SK-N-SH (cell line): ENCODE data around the gene ARHGEF6. TPM values are rescaled to one million over a fixed set of nuclear protein-coding genes. Genes with fewer than 3 reads are reported as not detected.

ENCODE experiments used
- CTCF ChIA-PET: fragments of 300-600, 350-600 bp; formaldehyde crosslinking; extraction: SDS; loops from one replicate; lab custom pipeline; 2021; lab: Yijun Ruan, JAX
- POLR2A ChIA-PET: fragments of 350-600 bp; sonication (Branson Sonifier 250); formaldehyde crosslinking; extraction: SDS; loops from one replicate; lab custom pipeline; 2020; ENCODE audit warnings: antibody characterized with exemption, inconsistent platforms; lab: Yijun Ruan, JAX
- DNase-seq: peaks from one replicate; pipeline ENCODE4 v3.0.0; 2012
- H2AFZ ChIP-seq: fragments of 200-600 bp; sonication (generic); 2 replicates; pipeline ENCODE4 v1.8.1; 2016; ENCODE audit warnings: antibody characterized with exemption, mild to moderate bottlenecking, low read depth
- H3F3A ChIP-seq: fragments of 200-600 bp; sonication (generic); replicated peaks from 2 replicates; pipeline ENCODE3; 2016; ENCODE audit warnings: antibody characterized with exemption, mild to moderate bottlenecking; ENCODE audit not compliant: insufficient read depth
- H3K27ac ChIP-seq, 2 experiments: fragments of 200-500 bp in 1 of 2; fragments of 200-600 bp in 1 of 2; sonication (Bioruptor generic) in 1 of 2; sonication (generic), shearing (Covaris generic) in 1 of 2; 2 replicates each; pipeline versions ENCODE4 v1.5.1 to v1.6.1; 2014 to 2016; ENCODE audit warnings: low read depth in 2 of 2, inconsistent platforms in 1 of 2, low read length in 1 of 2, mild to moderate bottlenecking in 1 of 2, mixed read lengths in 1 of 2
- H3K27me3 ChIP-seq: fragments of 200-600 bp; sonication (generic), shearing (Covaris generic); 2 replicates; pipeline ENCODE4 v1.6.1; 2016; ENCODE audit warnings: mixed run types; ENCODE audit not compliant: insufficient read depth
- H3K36me3 ChIP-seq, 2 experiments: fragments of 200-500 bp in 1 of 2; fragments of 200-600 bp in 1 of 2; sonication (Bioruptor generic) in 1 of 2; sonication (generic) in 1 of 2; replicated peaks in 1 of 2; 2 replicates each; pipeline versions ENCODE3 to v1.5.1; 2014 to 2016; ENCODE audit warnings: low read length in 1 of 2, mild to moderate bottlenecking in 1 of 2; ENCODE audit not compliant: insufficient read depth in 2 of 2, control insufficient read depth in 1 of 2
- H3K4me1 ChIP-seq, 2 experiments: fragments of 200-500 bp in 1 of 2; fragments of 200-600 bp in 1 of 2; sonication (Bioruptor generic) in 1 of 2; sonication (generic), shearing (Covaris generic) in 1 of 2; 2 replicates each; pipeline versions ENCODE4 v1.5.1 to v1.6.1; 2014 to 2016; ENCODE audit warnings: low read depth in 1 of 2, low read length in 1 of 2, mixed run types in 1 of 2; ENCODE audit not compliant: insufficient read depth in 2 of 2, control insufficient read depth in 1 of 2
- H3K4me2 ChIP-seq: fragments of 200-600 bp; sonication (generic), shearing (Covaris generic); 2 replicates; pipeline ENCODE4 v1.6.1; 2017; ENCODE audit warnings: mixed run types
- H3K4me3 ChIP-seq, 2 experiments: fragments of 200-500 bp in 1 of 2; fragments of 200-600 bp in 1 of 2; sonication (Bioruptor generic) in 1 of 2; sonication (generic), shearing (Covaris generic) in 1 of 2; 2 replicates each; pipeline versions ENCODE4 v1.5.1 to v1.8.1; 2014 to 2016; ENCODE audit warnings: low read depth in 2 of 2, inconsistent platforms in 1 of 2, low read length in 1 of 2, mild to moderate bottlenecking in 1 of 2, mixed read lengths in 1 of 2, moderate library complexity in 1 of 2
- H3K79me2 ChIP-seq: fragments of 200-600 bp; sonication (generic); 2 replicates; pipeline ENCODE4 v1.8.1; 2017; ENCODE audit warnings: mild to moderate bottlenecking; ENCODE audit not compliant: insufficient read depth
- H3K9ac ChIP-seq: fragments of 200-600 bp; sonication (generic); 2 replicates; pipeline ENCODE4 v1.6.1; 2017; ENCODE audit warnings: mixed run types
- H3K9me2 ChIP-seq: fragments of 200-600 bp; sonication (generic); 2 replicates; pipeline ENCODE4 v1.6.1; 2017; ENCODE audit warnings: mixed run types
- H3K9me3 ChIP-seq: fragments of 200-600 bp; sonication (generic); 2 replicates; pipeline ENCODE4 v1.6.1; 2017; ENCODE audit warnings: mixed run types, mild to moderate bottlenecking, moderate library complexity
- H4K20me1 ChIP-seq: fragments of 200-600 bp; sonication (generic); 2 replicates; pipeline ENCODE4 v1.6.1; 2017; ENCODE audit warnings: mild to moderate bottlenecking, mixed run types; ENCODE audit not compliant: insufficient read depth
- ELF1 ChIP-seq: IDR thresholded peaks from 2 replicates; pipeline ENCODE4 v1.4.0; 2012
- FOSL2 ChIP-seq: IDR thresholded peaks from 2 replicates; pipeline ENCODE4 v1.4.0; 2012; ENCODE audit warnings: low read depth, mild to moderate bottlenecking, moderate library complexity, borderline replicate concordance
- FOXJ3 ChIP-seq: sonication (generic); formaldehyde crosslinking; IDR thresholded peaks from 2 replicates; pipeline ENCODE4 v1.5.1; 2020; ENCODE audit warnings: mild to moderate bottlenecking, missing genetic modification reagents
- GATA2 ChIP-seq: sonication (generic); formaldehyde crosslinking; IDR thresholded peaks from 2 replicates; pipeline ENCODE4 v1.5.0; 2020; ENCODE audit warnings: mild to moderate bottlenecking, missing genetic modification reagents
- MXI1 ChIP-seq: IDR thresholded peaks from 2 replicates; pipeline ENCODE4 v1.6.1; 2012; ENCODE audit warnings: mild to moderate bottlenecking, low read depth, low read length, improper control_type of control experiment
- POLR2AphosphoS5 ChIP-seq: IDR thresholded peaks from 2 replicates; pipeline ENCODE4 v1.6.1; 2012; ENCODE audit warnings: low read depth, low read length
- RXRA ChIP-seq: IDR thresholded peaks from 2 replicates; pipeline ENCODE4 v1.4.0; 2012; ENCODE audit warnings: low read depth, mild to moderate bottlenecking, borderline replicate concordance
- TAF1 ChIP-seq: IDR thresholded peaks from 2 replicates; pipeline ENCODE4 v1.6.1; 2012; ENCODE audit warnings: low read depth, mild to moderate bottlenecking, low read length, moderate library complexity, borderline replicate concordance
- TCF12 ChIP-seq: IDR thresholded peaks from 2 replicates; pipeline ENCODE4 v1.4.0; 2012
- WGBS: methylation state at CpG from one replicate; pipeline ENCODE4 v1.1.6; 2017; ENCODE audit warnings: low lambda C conversion rate; 5-methylcytosine and 5-hydroxymethylcytosine counted together
- polyA plus RNA-seq, 3 experiments: library from polyadenylated mRNA; depleted of rRNA; stranded (reverse); fragments of >200 nt; gene quantifications; 2 replicates each; pipeline ENCODE4 v1.2.3, GENCODE V29; 2012
- TF ChIP-seq, protein P1 (sequence below): IDR thresholded peaks from 2 replicates; pipeline ENCODE4; 2012
- TF ChIP-seq, protein P2 (sequence below): fragments of 150-350 bp; IDR thresholded peaks from 2 replicates; pipeline ENCODE4 v1.6.1; 2016; ENCODE audit warnings: mild to moderate bottlenecking, low read depth, low read length

Gene ARHGEF6
- polyA plus RNA-seq, 1 of the 3 experiments (the other 2 are of a cell fraction) = 2.7 TPM

DNA sequence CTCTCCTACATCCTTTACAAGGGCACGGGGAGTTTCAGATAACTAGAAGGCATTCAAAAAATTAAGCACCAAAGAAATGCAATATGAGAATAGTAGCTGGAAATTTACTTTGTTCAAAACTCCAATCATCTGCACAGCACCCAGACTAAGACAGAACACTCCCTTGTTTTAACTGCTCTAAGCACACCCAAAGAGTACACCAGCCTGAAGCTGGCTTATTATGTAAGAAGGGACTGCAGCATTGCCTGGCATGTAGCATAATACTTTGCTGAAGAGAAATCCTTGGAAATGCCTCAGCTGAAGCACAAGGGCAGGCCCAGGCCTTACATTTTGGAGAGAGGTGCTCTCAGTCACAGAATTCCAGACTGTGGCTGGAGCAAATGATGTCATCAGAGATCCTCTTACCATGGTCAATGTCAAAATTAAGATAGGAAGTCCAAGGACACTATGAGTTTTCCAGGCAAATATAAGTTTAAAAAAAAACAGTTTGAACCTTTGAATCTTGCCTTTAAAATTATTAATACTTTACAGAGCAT is 14.8 kb downstream of the ARHGEF6 start:
- DNase-seq = no peak
- WGBS = 39% methylated on average over 1 of the region's 1 CpG
- Histone ChIP-seq H3K9ac (no peak overlapping the region), H3K79me2 (no peaks in the 10 kb centered on the region), H3K4me3 (no peak overlapping the region), H3K4me1 (peaks cover 5 to 9% of the 10 kb centered on the region in 2 experiments; a peak in 1 of 4 replicates), H3F3A (peaks cover 4% of the 10 kb centered on the region), H4K20me1 (no peaks in the 10 kb centered on the region), H2AFZ (no peak overlapping the region), H3K9me3 (no peaks in the 10 kb centered on the region), H3K9me2 (no peaks in the 10 kb centered on the region), H3K4me2 (no peak overlapping the region; the same call in 1 of the 2 replicates), H3K27ac (0 out of 4 replicates have a peak overlapping the region, but pooled peaks of 1 of the 2 experiments have one; percentile 3), H3K36me3 (no peaks in the 10 kb centered on the region), H3K27me3 (no peaks in the 10 kb centered on the region)
- TF ChIP-seq ELF1 (no peak), FOSL2 (no peak), TAF1 (no peak), POLR2AphosphoS5 (no peak)
- TF ChIP-seq, protein P1, sequence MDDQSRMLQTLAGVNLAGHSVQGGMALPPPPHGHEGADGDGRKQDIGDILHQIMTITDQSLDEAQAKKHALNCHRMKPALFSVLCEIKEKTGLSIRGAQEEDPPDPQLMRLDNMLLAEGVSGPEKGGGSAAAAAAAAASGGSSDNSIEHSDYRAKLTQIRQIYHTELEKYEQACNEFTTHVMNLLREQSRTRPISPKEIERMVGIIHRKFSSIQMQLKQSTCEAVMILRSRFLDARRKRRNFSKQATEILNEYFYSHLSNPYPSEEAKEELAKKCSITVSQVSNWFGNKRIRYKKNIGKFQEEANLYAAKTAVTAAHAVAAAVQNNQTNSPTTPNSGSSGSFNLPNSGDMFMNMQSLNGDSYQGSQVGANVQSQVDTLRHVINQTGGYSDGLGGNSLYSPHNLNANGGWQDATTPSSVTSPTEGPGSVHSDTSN = no peak
- ChIA-PET POLR2A (no interaction called here), CTCF (interaction anchor here (1.1 to 2.4 kb wide), 2 partner anchors 39 to 71 kb away, joined by 3 to 7 read pairs; no protein-coding TSS in a partner anchor)

DNA sequence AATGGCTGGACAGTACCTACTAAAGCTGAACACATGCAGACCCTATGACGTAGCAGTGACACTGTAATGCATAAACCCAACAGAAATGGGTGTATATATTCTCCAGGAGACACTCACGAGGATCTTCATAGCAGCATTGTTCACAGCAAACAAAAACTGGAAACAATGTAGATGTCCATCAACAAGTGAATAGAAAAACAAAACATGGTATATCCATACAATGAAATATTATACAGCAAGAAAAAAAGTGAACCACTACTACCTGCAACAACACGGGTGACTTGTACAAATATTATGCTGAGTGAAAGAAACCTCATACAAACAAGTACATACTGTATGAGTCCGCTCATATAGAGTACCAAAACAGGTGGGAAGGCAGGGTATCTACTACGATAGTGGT is 16.5 kb downstream of the ARHGEF6 start:
- Histone ChIP-seq H3K79me2 (no peaks in the 10 kb centered on the region), H3K4me3 (no peak overlapping the region), H3K27ac (no peak overlapping the region), H3F3A (peaks cover 4% of the 10 kb centered on the region), H3K4me2 (no peak overlapping the region), H3K9ac (no peak overlapping the region), H3K9me3 (no peaks in the 10 kb centered on the region), H4K20me1 (no peaks in the 10 kb centered on the region), H3K9me2 (no peaks in the 10 kb centered on the region), H3K27me3 (no peaks in the 10 kb centered on the region), H3K36me3 (no peaks in the 10 kb centered on the region), H3K4me1 (peaks cover 9 to 10% of the 10 kb centered on the region in 2 experiments; a peak in 2 of 4 replicates), H2AFZ (no peak overlapping the region)
- POLR2A ChIA-PET = no interaction called here
- TF ChIP-seq GATA2 (CRISPR knock-in tag) (no peak), MXI1 (no peak), RXRA (no peak), TCF12 (no peak), FOXJ3 (CRISPR knock-in tag) (no peak), POLR2AphosphoS5 (no peak)
- TF ChIP-seq, protein P2, sequence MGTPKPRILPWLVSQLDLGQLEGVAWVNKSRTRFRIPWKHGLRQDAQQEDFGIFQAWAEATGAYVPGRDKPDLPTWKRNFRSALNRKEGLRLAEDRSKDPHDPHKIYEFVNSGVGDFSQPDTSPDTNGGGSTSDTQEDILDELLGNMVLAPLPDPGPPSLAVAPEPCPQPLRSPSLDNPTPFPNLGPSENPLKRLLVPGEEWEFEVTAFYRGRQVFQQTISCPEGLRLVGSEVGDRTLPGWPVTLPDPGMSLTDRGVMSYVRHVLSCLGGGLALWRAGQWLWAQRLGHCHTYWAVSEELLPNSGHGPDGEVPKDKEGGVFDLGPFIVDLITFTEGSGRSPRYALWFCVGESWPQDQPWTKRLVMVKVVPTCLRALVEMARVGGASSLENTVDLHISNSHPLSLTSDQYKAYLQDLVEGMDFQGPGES = no peak
- no peak for DNase-seq
- 47% methylated on average over 5 of the region's 5 CpGs for WGBS
- CTCF ChIA-PET = no interaction called here
